NCI-H1436 (cell line): ENCODE measurements around the gene RNU6-9.

Source experiments
- DNase-seq: peaks from one replicate; lab custom pipeline; 2025; lab: John Stamatoyannopoulos, UW

Gene RNU6-9

DNA sequence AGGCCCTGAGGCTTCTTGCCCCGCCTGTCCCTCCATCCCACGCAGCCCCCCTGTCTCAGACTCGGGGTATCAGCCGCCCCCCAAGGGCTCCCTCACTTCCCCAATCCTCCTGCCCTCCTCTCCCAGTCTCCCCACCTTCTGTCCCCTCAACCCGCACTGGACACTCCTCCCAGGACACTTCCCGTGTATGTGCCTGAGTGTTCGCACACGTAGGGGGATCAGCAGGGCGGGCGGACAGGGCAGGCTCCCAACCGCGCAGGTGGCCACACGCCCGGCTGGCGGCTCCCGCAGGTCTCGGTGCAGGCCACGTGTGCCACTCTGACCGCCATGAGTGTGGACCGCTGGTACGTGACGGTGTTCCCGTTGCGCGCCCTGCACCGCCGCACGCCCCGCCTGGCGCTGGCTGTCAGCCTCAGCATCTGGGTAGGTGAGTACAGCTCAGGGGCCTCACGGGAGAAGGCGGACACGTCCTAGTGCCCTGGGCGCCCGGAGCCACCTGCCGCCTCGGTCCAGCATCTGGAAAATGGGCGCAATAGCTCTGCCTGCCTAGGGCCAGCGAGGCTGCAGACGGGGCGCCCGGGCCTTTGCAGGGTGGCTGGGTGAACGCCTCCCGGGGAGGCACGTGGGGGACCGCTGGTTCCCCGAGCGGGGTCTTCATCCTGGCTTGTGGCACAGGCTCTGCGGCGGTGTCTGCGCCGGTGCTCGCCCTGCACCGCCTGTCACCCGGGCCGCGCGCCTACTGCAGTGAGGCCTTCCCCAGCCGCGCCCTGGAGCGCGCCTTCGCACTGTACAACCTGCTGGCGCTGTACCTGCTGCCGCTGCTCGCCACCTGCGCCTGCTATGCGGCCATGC is 26.1 kb downstream of the RNU6-9 start:
- DNase-seq: no peak

DNA sequence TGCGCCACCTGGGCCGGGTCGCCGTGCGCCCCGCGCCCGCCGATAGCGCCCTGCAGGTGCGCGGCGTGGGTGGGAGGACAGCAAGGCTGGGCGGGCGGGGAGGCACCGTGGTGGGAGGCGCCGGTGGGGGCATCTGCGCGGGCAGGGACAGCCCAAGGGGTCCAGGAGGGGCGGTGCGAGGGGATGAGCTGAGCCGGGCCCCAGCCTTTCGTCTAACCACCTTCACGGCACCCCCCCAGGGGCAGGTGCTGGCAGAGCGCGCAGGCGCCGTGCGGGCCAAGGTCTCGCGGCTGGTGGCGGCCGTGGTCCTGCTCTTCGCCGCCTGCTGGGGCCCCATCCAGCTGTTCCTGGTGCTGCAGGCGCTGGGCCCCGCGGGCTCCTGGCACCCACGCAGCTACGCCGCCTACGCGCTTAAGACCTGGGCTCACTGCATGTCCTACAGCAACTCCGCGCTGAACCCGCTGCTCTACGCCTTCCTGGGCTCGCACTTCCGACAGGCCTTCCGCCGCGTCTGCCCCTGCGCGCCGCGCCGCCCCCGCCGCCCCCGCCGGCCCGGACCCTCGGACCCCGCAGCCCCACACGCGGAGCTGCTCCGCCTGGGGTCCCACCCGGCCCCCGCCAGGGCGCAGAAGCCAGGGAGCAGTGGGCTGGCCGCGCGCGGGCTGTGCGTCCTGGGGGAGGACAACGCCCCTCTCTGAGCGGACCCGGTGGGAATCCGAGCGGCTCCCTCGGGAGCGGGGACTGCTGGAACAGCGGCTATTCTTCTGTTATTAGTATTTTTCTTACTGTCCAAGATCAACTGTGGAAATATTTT is 27.0 kb downstream of the RNU6-9 start:
- peak; percentile 41 for DNase-seq

DNA sequence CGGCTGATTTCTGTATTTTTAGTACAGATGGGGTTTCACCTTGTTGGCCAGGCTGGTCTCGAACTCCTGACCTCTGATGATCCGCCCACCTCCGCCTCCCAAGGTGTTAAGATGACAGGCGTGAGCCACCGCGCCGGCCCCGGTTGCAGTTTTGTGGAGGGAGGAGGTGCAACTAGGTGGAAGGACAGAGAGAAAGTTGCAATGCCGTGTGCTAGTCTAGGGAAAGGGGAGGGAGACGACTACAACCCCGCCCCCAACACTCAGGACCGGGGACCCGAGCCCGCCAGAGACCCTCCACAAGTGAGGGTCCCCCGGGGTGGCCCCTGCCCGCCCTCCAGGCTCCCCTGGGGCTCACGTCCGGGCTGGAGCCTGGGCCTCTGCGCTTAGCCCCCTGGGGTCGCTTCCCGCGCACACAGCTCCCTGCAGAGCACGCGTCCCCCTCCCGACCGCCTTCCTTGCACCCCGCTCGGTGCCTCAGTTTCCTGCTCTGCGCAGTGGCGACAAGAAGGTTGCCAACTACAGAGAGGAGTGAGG is 31.3 kb downstream of the RNU6-9 start:
- DNase-seq: no peak

DNA sequence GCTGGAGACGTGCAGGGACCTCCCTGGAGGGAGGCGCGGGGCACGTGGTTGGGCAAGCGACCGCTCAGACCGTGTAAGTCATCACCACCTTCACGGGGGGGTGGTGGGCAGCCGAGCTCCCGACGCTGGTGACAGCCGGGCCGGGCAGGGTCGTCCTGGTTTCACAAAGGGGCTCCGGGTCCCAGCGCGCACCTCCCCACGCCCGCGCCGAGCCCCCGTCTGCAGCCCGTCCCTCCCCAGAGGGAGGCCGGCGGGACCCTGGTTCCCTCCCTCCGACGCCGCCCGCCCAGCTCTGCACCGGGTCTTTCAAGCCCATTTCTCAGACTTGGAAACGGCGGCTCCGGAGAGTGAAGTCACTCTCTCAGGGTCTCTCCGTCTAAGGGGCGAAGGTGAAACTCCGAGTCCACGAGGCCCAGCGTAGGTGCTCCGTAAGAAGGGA is 31.8 kb downstream of the RNU6-9 start:
- DNase-seq: no peak

DNA sequence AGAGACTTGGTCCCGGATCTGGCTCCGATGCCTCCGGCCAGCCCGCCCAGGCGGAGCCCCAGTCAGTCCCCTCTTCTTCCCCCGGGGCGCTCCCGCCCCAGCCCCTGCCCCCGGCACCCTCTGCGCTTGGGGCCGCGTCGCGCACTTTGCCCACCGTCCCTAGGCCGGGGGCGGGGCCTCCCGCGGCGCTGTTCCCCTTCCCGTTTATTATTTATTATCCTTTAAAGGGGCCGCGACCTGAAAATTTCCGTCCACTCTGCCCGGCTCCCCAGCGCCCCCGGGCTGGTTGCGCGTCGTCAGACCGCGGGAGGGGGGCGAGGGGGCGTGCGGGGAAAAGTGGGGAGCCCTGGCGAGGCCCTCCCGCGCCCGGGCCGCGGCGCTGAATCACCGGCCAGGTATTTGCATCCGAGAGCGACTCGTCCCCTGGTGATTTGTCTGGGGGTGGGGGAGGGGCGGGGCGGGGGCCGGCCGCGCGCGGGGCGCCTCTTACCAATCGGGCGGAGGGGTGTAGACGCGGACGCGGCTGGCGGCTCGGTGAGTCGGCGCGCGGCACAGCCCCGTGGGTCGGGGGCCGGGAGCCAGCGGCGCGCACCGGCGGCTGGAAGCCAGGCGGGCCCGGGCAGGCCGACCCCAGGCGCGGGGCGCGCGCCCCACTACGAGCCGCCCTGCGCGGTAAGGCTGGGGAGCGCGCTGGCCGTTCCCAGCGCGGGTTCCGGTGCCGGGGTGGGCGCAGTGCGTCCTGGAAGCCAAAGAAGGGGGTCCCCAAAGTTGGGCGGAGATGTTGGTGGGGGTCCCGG is 32.4 kb downstream of the RNU6-9 start, which contains the start of gene ARID3A:
Gene ARID3A (plus strand): TSS at position 510 of the 797 bp plus-strand sequence. CDS start 3,494 bp downstream, outside the sequence.
- peak; percentile 84 for DNase-seq

DNA sequence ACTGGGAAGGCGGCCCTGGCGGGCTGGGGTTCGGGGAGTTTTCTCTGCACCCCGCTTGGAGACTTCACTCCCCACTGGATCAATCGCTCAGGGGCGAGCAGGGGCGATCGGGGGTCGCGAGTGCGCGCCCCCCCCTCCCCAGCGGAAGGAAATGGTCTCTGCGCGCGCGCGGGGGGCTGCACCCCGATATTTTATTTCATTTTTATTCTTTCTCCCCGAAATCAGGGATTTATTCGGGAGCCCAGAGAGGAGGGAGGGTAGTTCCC is 33.0 kb downstream of the RNU6-9 start:
- DNase-seq: no peak

DNA sequence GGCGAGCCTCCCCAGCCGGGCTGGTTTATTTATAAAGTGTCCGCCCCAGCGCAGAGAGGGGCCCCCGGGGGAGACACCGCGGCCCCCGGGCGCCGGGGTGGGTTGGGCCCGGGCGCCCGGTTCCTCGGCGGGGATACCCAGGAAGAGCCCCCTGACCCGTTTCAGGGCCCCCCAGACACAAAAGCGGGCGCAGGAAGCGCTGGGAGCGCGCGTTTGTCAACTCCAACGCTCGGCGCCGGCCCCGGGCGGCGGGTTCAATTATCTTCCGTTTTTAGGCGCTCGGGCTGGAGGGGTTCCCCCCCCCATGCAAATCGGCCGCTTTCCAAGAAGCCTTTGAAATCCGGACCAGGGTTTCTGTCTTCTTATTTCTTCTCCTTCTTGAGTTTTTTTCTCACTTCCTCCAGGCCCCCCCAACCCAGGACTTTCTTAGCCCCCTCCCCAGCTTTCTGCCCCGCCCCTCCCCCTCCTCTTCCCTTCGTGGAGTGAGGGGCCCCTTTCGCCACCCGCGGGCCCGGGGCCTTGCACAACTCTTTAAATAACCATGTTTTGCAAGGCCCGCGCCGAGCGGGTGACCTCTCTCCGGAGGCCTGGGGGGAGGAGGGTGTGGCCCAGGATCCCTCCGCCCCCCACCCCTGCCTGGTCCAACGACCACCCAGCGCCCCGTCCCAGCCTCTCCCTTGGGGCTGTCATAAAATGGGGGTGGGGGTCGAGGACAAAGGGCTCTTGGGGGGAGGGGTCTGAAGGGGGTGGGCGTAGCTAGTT is 33.5 kb downstream of the RNU6-9 start:
- no peak for DNase-seq

DNA sequence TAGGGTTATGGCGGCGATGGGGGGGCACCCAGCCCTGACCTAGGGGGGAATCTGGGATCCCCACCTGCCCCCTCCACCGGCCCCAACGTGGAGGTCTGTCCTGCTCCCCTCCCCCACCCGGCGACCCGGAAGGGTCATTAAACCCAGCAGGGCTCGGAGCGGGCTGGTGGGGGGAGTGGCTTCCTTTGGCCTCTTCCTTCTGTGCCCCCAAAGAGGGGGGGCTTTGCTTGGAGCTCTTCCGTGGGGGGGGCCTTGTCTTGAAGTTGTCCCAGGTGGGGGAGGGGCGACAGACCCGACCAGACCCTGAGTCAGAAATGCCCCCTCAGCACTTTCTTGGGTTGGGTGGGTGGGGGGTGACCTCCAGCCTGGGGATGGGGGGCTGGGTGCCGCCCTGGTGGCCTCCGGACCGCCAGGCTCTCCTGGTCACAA is 34.1 kb downstream of the RNU6-9 start:
- DNase-seq: no peak

DNA sequence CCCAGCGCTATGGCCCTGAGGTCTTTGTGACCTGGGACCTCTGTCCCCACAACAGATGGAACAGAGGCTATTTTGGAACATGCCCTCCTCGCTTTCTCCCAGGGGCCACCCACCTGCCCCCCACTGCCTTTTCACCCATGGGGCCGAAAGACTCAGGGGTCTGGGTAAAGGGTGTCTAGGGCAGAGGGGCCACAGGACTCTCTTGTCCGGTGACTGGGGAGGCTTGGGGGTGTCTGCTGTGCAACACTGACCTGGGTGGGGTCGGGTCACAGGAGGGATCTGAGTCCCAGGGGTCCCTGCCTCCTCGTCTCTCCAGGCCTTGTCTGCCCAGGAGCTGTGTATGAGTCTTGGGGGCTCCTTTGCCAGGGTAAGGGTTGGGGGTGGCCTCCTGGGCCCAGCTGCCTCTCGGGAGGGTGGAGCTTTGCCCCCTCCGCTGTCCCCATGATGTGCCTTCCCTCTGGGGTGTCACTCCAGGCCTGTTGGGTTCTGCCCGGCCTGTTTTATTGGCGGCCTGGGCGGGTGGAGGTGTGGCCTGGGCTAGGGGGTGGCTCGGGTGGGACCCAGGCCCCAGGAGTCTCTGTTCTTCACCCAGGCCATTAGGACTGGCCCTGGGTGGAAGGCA is 34.6 kb downstream of the RNU6-9 start:
- no peak for DNase-seq

DNA sequence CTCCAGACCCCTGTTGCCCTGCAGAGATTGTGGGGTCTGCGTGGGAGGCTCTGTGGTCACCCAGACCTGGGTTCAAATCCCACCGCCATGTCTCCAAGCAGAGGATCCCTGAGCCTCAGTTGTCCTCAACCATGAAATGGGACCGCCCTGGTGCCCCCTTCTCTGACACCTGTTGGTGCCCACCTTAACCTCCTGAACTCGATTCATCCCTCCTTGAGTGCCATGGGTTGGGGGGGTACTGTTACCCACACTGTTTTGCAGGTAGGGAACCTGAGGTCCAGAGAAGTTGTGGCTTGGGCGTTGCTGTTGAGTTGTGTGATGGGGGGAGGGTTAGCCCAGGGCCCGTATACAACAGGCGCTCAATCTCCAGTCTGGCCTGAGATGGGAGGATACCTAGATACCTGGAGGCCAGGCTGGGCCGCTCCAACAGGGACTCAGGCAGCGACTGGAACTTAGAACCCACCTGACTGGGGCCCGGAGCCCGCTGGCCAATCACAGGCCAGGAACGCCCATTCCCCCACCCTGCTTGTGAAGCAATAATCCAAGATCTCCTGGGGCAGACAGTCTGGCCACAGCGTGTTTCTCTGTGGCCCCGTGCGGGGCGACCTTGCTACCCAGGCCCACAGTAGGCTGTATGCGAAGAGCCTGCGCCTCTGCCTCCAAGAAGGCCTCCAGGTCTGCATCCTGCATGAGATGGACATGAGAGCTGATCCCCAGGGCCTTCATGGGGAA is 35.4 kb downstream of the RNU6-9 start:
- no peak for DNase-seq

DNA sequence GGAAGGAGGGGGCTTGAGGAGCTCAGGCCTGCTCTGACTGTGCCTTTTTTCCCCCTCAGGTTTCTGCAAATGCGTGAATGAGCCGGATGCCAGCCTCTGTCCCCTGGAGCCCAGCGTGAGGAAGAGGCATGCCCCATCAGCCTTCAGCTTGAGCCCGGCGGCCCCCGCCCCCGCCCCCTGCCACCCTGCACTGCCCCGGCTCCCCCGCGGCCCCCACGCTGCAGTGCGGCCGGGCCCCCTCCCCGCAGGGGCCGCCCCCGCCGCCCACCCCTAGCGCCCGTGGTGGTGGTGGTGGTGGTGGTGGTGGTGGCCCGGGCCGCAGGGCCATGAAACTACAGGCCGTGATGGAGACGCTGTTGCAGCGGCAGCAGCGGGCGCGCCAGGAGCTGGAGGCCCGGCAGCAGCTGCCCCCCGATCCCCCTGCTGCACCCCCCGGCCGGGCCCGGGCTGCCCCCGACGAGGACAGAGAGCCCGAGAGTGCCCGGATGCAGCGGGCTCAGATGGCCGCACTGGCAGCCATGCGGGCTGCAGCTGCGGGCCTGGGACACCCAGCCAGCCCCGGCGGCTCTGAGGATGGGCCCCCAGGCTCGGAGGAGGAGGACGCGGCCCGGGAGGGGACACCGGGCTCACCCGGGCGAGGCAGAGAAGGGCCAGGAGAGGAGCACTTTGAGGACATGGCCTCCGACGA is 36.1 kb downstream of the RNU6-9 start:
- no peak for DNase-seq

DNA sequence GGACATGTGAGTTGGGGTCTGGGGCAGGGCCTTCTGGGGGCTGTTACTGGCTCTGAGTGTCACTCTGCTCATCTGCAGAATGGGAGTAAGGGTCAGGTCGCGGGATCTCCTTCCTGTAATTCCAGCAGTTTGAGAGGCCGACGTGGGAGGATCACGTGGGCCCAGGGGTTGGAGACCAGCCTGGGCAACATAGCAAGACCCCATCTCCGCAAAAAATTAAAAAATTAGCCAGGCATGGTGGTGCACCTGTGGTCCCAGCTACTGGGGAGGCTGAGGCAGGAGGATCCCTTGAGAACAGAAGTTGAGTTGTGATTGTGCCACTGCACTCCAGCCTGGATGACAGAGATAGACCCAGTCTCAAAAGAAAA is 36.6 kb downstream of the RNU6-9 start:
- no peak for DNase-seq

DNA sequence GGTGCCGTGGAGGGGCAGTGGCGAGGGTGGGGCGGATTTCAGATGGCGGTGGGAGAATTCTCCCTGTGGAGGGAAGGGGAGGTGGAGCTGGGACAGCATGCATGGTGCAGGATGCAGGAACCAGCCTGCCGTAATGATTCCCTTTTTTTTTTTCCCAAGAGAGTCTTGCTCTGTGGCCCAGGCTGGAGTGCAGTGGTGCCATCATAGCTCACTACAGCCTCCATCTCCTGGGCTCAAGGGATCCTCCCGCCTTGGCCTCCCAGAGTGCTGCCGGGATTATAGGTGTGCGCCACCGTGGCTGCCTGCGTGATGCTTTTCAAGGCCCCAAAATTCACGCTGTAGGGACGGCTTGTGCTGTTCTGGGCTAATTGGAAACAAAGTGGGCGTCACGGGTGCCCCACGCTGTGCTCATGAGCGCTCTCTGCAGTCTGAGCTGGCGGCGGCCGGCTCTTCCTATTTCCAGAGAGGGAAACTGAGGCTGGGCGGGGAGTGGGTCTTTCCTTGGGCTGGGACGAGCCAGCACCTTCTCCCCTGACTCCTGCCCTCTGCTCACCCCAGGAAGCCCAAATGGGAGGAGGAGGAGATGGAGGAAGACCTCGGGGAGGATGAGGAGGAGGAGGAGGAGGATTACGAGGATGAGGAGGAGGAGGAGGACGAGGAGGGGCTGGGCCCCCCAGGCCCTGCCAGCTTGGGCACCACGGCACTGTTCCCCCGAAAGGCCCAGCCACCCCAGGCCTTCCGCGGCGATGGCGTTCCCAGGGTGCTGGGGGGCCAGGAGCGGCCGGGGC is 38.8 kb downstream of the RNU6-9 start:
- DNase-seq: no peak

DNA sequence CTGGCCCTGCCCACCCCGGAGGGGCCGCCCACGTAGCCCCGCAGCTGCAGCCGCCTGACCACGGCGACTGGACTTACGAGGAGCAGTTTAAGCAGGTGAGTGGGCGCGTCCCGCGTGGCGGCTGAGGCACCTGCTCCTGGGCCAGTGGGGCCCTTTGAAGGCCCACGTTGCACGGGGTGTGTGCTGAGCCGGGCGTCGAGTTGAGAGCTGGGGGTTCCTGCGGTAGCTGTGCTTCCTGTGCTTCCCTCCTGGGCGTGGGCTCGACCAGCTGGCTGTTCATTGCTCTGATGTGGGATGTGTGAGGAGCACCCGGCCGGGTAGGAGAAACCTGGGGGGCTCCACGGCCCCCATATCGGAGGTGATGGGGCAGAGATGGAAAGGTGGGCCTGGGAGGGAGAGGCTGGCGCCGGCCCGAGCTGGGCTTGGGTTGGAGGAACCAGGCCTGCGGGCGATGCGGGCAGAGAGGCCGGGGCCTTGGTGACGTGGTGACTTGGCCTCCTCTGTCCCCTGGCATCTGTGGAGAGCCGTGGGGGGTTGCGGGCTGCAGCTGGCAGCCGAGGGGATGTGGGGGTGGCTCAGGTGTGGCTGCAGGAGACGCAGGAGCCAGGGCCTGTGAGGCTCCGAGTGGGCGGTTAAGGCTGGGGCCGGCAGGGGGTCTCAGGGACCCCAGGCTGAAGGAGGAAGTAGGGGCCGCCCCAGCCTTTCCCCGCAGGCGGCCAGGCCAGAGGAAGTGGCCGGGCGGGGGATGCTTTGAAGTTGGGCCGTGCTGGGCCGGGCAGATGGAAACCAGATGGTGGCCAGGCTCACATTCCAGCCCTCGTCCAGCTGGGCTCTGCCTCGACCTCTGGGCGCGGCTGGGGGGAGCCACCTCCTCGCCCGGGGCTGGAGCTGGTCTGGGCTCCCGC is 39.6 kb downstream of the RNU6-9 start:
- no peak for DNase-seq

DNA sequence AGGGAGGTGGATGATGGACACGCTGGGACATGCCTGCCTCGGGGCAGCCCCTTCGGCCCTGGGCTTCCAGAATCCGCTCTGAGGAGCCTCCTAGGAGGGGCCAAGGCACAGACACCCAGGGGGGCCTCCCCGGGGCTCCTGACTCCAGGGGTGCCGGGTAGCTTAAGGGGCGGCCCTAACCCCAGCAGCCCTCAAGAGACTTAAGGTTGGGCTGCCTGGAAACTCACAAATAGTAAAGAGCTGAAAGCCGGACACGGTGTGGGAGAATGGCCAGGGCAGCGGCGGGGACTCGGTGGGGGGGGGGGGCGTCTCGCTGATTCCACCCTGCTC is 40.2 kb downstream of the RNU6-9 start:
- DNase-seq: no peak

DNA sequence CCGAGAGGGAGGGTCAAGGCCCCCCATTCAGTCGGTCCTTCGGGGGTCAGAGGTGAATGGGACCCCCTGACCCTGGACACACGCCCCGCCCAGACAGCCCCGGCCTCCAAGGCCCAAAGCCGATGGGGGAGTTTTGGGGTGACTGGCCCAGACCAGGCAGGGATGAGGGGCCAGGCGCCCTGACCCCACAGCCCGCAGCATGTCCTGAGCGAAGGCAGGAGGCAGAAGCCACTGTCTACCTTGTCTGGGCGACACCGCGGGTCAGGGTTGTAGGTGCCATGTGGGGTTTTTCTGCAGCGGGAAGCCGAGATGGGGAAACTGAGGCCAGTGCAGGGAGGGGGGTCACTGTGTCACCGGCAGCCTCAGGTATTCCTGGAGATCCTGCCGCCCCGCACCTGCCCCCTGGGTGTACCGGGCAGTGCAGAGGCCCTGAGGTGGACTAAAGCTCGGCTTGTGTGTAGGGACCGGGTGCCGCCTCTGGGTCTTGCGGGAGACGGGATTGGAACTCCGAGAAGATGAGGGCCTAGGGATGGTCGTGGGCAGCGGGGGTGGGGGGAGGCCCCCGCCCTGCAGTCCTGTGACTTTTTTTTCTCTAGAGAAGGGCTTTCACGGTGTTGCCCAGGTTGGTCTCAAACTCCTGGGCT is 41.0 kb downstream of the RNU6-9 start:
- no peak for DNase-seq

DNA sequence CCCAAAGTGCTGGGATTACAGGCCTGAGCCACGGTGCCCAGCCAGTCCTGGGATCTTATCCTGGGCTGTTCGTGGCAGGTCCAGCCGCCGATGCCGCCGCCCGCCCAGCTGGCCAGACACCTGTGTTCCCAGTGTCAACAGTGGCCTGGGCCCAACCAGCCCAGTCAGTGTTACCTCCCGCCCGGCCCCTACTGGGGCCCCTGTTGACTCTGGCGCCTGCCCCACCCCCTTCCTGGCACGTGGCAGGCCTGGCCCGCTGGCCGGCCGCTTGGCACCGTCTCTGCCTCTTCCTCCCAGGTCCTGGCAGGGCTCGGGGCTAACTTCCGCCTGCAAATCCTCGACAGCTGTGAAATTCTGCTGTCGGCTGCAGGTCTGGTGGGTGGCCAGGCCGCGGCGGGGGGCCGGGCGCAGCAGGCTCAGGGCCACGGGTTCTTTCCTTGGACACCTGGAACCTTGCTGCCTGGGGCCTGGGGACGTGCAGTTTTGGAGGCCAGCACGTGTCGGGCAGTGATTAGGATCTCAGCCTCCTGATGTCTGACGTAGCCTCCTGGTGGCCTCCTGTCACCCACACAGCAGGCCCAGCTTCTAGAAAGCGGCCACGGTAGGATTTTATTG is 41.7 kb downstream of the RNU6-9 start:
- no peak for DNase-seq
